ENCODE data around the gene GABRB1.
"Not testable (repeated sequence)": the region's sequence is repeated elsewhere in the genome, so short reads cannot be mapped to it uniquely, and the experiment has no call there.

The GABRB1 gene

GRCh38 chr4:47215759-47216158, 184.4 kb downstream of the GABRB1 start:
- DNase-seq: no peak

DNA sequence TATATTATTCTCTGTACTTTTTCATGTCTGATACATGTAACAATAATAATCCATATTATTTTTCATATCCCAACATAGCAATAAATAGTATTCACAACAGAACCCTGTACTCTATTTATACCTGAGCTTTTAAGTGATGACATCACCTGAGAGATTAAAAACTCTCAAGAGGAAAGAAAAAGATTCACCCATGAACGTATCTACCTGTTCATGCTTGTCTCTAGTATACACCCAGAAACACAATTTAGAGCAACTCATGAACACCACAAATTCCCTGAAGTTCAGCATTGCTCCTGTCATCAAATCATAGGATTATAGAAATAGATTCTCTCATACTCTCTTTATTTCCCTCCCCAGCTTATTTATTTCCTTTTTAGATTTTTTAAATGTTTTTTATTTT, 185.9 kb downstream of the GABRB1 start:
- DNase-seq: no peak

DNA sequence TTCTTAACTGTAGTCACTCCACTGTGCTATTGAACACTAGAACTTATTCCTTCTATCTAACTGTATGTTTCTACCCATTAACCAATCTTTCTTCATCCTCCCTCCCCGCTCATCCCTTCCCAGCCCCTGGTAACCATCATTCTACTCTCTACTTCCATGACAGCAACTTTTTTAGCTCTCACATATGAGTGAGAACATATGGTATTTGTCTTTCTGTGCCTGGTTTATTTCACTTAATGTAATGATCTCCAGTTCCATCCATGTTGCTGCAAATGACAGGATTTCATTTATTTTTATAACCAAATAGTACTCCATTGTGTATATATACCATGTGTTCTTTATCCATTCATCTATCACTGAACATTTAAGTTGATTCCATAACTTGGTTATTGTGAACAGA, 186.5 kb downstream of the GABRB1 start:
- DNase-seq: no peak

- no peak for DNase-seq
Measured at GRCh38 chr4:47218631-47219030, 187.3 kb downstream of the GABRB1 start.

DNA sequence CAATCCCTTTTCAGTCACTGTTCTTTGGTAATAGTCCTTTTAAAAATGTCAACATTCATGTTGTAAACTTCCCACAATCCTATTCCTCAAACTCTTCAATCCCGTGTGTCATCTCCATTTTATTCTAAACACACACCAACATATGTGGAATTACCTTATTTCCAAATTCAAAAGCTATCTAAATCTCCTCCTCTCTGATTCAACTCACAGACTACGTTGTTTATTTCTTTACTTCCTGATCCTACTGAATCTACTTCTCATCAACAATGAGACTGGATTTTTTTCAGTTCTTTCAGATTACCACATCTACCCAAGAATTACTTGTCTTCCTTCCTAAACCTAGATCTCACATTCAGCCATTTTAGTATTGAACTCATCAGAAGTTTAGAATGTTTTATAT, 188.2 kb downstream of the GABRB1 start:
- no peak for DNase-seq

DNA sequence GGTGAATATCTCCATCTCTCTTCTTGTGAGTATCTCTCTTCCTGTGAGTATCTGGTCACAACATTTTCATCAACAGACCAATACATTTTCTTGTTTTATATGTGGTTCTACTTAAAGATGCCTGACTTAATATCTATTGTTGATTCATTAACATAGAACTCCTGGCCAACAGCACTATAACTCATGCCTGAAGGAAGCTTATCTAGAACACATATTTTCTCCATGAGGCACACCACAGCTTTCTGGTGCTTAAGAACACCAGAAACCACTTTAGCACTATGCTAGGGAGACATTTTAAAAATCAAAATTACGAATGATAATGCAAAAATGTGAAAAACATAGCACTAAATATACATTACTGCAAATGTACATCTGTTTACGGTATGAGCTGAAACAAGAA, 190.4 kb downstream of the GABRB1 start:
- peak; percentile 78 for DNase-seq

DNA sequence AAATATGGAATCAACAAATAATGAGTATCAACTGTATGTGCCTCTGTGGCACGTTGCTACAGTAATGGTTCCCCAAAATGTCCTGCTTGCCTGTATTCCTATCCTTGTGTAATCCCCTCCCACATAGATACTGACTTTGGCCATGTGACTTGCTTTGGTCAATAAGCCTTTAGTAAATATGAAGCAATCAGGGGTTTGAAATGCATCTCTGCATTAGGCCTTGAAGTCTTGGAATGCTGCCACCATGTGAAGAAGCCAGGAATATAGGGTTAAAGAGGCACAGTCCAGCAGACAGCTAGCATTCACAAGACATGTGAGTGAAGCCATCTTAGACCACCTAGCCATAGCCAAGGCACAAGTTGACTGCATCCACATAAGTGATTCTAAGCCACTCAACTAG, 190.9 kb downstream of the GABRB1 start:
- peak; percentile 50 for DNase-seq

DNA sequence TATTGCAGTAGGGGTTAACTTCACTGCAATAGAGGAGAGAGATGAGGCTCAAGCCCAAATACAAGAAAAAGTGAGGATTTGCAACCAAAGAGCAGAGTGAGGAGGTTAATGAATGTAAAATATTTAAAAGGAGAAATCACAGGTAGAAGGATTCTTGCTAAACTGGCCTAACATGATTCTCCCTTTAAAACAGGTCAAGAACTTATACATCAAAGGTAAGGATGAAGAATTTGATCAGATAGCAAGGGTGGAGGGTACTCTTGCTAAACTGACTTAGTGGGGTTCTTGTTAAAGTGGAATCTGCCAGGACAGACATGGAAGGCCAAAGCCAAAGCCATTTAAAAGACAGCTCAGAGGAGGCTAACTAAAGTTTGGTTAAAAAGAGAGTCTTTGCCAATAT, 193.0 kb downstream of the GABRB1 start:
- DNase-seq: no peak

DNA sequence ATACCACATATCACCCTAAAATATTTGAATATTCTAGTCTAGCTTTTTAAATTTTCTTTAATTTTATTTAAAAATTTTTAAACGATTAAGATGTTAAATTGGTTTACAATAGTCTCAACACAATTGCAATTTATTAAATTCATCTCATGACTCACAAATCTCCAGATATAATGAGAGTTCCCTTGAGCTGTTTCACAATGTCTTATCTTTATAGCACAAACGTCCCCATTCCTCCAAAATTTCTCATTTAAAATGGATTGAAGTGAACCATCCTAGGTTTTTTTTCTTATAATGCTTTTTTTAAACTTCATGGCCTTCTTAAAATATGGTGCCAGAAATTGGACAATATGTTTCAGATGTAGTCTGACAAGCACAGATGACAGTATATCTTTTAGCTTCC, 204.4 kb downstream of the GABRB1 start:
- peak; percentile 3 for DNase-seq

GRCh38 chr4:47238667-47239066, 207.3 kb downstream of the GABRB1 start:
- no peak for DNase-seq

GRCh38 chr4:47239649-47240048, 208.3 kb downstream of the GABRB1 start:
- no peak for DNase-seq

DNA sequence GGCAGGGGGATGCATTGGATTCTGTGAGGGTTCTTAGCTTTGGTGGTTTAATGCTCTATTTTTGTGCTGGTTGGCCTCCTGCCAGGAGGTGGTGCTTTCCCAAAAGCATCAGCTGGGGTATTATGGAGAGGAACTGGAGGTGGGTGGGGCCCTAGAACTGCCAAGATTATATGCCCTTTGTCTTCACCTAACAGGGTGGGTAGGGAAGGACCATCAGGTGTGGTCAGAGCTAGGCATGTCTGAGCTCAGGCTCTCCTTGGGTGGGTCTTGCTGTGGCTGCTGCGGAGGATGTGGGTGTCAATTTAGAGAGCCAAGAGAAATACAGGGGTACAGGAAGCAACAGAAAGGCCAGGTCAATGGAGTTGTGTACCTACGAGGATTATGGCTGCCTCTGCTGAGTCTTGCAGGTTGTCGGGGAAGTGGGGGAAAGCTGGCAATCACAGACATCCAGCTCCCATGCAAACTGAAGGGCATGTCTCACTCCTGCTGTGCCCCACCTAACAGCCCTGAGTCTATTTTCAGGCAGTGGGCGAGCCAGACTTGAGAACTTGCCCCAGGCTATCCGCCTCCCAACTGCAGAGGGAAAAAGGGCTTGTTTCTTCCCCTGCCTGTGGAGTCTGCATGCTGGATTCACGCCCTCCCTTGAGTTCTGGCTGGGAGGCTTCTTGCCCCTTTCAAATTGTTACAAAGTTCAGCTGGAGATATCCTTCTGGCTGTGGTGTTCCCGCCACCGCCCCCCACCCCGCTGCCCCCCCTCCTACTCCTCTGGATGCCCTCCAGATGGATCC, 220.2 kb downstream of the GABRB1 start:
- DNase-seq: peak; percentile 38

DNA sequence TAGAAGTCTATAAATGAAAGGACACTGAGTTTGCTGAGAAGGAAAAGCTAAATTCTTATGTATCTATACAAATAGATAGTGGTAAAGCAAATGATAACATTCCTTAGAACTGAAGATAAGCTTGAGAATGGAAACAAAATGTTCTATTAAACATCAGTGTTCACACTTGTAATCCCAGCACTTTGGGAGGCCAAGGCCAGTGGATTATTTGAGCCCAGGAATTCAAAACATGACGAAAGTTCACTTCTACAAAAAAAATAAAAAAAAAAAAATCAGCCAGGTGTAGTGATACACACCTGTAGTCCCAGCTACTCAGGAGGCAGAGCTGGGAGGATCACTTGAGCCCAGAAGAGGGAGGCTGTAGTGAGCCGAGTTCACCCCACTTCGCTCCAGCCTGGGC, 232.4 kb downstream of the GABRB1 start:
- DNase-seq: no peak

- no peak for DNase-seq
Measured at GRCh38 chr4:47270201-47270888, 239.0 kb downstream of the GABRB1 start.

DNA sequence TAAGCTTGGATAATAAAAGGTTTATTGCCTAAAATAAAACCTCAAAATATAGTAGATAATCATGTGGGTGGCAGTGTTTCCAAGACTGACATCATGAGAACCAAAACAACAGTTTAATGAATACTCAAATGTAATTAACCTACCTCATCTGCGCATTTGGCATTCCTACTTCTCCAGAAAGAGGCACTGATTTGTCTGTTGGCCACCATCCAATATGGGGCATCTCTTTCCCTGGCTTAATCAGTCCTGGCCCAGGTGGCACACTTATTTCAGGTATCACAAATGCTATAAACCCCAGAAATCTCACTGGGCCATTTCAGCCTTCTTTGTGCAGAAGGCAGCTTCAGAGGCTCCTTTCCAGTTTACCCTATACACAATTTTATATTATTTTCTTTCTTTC, 239.9 kb downstream of the GABRB1 start:
- DNase-seq: no peak

DNA sequence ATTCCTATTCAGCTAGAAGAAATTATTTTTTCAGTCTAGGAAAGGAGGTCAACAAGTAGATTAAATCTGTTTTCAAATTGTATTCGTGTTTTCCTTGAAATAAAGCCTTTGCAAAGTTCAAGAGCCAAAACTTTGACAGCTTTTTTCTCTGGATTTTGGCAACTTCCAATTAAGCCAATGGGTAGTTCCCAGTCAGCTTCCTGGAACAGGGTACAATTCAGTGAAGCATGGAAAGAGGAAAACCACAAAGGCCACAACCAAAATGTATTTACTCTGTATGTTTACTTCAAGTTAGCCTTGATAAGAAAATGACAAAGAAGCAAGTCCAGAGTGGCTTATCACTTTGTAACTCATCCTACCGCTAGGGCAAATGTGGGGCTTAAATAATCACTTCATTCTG, 243.5 kb downstream of the GABRB1 start:
- no peak for DNase-seq

GRCh38 chr4:47275595-47275994, 244.2 kb downstream of the GABRB1 start:
- DNase-seq: no peak

DNA sequence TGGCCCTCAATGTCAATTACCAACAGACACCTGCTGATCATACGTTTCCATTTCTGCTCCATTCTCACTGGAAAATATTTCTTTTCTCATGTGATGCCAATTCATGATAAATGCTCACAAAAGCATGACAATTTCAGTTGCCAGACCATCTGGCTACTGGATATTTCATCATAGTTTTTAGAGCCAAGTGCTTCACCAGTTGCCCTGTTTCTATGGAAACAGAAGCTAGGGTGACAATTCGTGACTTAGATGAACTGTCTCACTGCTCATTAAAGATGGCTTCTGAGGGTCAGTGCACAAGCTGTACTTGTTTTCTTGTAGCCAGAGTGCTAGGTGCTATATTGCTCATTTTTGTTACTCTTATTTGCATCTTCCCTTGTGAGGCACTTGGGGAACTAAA, 247.3 kb downstream of the GABRB1 start:
- DNase-seq: no peak

DNA sequence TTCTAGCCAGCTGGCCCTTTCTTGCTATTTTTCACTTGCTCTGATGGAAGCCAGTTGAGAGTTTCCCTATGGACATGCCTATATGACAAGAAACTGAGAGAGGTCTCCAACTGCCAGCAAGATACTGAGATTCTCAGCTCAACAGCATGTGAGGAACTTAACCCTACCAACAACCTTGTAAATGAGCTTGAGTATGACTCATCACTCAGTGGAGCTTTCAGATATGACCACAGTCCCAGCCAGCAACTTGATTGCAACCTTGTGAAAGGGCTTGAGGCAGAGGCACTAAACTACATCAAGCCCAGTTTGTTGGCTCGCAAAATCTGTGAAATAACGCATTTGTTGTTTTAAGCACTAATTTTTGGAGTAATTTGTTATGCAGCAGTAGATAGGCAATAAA, 256.4 kb downstream of the GABRB1 start:
- DNase-seq: peak; percentile 59

GRCh38 chr4:47289805-47290204, 258.4 kb downstream of the GABRB1 start:
- DNase-seq: no peak

GRCh38 chr4:47290873-47291272, 259.5 kb downstream of the GABRB1 start:
- not testable (repeated sequence) for DNase-seq

GRCh38 chr4:47309165-47309564, 277.8 kb downstream of the GABRB1 start:
- no peak for DNase-seq

DNA sequence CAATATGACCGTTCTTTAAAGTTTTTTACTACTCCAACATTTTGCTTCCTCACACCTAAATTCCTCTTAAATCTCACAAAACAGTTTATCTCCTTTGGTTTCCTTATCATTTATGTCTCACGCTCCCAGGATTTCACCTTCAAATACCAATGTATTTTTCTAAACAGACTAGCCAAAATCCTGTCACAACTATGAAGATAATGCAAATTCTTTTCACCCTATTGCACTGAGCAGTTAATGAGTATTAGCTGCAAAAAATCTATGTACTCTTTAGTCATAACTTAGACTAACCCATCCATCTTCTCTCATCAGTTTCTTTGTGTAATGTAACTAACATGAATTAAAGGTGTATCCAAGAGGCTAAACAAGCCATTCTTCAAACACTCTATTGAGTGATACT, 280.8 kb downstream of the GABRB1 start:
- DNase-seq: peak; percentile 79

DNA sequence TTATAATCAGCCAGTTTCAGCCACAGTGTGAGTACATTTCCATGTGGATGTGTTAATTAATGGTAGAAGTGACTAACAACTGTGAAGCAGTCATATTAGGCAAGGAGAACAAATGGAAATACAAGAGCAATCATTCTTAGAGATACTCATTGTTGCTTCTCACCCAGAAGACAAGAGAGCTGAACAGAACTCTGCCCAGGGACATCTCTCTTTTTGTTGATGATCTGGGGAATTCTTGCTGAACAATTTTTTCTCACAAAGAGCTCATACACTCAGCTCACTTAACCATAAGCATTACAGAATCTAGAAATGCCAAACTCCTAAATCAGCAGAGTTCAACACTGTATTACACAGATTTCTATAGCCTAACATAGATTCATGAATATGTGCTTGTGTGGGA, 282.0 kb downstream of the GABRB1 start:
- DNase-seq: peak; percentile 29

DNA sequence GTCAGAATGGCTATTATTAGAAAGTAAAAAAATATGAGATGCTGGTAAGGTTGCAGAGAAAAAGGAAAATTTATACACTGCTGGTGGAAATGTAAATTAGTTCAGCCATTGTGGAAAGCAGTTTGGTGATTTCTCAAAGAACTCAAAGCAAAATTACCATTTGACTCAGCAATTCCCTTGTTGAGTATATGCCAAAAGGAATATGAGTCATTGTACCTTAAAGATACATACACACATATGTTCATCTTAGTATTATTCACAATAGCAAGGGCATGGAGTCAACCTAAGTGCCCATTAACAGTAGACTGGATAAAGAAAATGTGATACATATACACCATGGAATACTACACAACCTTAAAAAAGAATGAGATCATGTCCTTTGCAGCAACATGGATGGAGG, 284.0 kb downstream of the GABRB1 start:
- DNase-seq: peak; percentile 39
